ENCODE results near the gene GPC3.
"Not testable (repeated sequence)": the region's sequence is repeated elsewhere in the genome, so short reads cannot be mapped to it uniquely, and the experiment has no call there.

GPC3 gene

DNA sequence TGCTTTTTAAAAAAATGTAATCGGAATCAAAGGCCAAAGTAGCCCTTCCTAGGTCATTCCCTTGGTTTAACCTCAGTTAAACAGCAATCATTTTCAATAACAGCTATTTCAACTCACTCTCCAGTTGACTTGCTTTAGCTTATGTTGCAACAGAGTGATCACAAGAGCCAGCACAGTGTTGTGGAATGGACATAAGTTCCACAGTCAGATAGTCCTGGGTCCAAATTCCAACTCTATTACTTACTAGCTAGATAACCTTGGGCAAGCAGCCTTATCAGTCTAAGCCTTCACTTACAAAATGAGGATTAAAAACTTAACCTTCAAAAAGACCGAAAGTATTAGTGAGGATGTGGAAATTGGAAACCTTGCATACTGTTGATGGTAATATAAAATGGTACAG is 9.2 kb upstream of the GPC3 start:
- DNase-seq = no peak

DNA sequence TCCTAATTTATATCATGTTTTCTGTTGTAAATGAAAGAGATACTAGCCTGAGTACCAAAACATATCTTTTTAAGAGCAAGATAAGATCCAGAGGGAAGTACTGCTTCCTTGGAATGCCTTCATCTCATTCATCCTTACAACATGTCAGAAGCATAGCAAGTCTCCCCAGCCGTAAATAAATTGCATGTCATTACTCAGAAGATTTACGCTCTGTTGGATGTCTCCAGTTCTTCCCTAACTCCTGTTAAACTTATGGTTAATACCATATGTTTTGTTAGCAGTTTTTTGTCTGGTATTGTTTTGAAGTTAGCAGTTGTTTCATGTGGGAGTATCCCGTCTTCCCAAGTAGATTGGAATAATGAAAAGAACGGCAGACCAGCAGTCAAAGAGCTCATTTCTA is 7.5 kb upstream of the GPC3 start:
- peak; percentile 32 for DNase-seq

DNA sequence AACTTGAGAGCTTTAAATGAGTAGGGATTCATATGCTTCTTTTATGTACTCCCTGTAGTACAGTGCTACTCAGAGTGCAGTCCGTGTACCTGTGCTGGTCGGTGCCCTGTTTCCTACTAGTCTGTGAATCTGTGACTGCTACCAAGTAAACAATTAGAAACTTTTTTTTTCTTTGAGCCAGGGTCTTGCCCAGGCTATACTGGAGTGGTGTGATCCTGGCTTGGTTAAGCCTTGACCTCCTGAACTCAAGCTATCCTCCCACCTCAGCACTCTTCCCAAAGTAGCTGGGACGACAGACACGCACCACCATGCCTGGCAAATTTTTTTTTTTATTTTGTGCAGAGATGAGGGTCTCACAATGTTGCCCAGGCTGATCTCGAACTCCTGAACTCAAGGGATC is 6.4 kb upstream of the GPC3 start:
- no peak for DNase-seq

DNA sequence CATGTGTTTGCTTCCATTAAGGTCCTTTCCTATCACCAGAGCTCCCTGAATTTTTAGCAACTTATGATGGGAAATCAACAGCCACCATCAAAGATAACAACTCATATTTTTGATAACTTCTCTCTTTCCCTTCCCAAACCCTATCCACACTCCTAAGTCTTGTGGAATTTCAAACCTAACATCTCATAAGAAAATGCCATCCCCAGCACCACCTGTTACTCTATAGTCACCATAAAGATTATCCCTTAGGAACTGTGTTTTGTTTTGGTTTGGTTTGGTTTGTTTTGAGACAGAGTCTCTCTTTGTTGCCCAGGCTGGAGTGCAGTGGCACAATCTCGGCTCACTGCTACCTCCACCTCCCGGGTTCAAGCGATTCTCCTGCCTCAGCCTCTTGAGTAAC is 5.7 kb upstream of the GPC3 start:
- DNase-seq = not testable (repeated sequence)

DNA sequence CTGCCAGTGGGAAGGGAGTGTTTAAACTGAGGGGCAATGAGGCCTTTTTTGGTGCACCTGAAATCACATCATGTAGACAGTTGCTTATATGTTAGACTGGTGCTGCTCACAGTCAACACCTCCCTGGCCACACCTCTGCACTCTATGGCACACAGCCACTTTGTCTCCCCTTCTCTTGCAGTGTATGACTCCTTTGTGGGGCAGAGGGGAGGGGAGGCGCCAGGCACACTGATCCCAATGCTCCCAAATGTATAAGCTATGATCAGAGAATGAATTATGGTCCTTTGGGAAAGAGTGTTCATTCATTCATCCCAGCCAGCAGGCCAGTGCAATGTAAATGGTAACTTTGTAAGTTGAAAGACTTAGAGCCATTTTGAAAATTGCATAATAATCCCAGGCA is 4.6 kb upstream of the GPC3 start:
- no peak for DNase-seq

DNA sequence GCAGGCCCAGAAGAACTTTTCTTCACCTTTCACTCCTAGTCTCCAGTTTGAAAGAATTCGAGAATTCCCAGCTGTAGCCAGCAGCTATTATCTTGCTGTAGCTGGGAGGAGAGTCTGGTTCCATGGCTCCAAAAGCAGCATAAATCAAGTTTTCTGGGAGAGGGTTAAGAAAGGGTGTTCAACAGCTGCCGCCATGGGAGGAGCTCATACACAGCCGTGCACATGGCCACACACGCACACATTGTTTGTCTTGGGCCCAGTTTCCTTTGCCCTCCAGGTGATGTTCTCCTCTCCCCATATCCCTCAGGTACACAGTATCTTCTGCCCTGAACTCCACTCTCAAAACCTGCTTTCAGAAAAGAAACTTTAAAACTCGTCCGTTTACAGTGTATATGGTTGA is 4.1 kb upstream of the GPC3 start:
- DNase-seq = no peak

DNA sequence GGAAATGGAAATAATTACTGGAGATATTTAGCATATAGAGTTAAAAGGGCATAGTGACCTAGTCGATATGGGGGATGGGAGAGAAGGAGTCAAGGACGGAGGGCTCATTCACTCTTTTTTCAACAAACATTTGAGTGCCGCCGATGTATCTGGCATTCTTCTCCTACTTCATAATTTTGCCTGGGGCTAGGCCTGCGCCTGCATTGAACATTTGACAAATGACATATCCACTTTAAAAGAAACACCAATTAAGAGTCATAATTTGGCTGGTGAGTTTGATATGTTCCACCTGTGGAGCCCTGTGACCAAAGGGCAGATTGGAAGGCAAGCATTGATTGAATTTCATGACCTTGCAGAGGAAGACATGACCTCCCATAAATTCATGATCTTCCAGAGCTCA is 2.6 kb upstream of the GPC3 start:
- no peak for DNase-seq

DNA sequence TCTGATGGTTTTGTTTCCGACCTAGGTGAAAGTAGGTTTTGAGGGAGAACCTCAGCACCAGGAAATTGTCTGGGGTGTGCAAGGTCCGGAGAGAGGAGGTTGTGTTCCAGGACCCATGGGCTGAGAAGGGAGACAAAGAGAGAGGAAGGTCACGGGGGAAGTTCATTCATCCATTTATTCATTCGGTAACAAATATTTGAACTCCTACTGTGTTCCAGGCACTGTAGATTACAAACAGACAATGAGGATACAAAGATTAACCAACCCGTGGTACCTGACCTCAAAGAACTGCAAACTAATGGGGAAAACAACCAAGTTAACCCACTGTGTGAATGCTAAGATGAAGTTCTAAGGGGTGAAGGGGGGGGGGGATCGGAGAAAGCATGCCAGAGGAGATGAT is 1.8 kb upstream of the GPC3 start:
- DNase-seq = no peak

DNA sequence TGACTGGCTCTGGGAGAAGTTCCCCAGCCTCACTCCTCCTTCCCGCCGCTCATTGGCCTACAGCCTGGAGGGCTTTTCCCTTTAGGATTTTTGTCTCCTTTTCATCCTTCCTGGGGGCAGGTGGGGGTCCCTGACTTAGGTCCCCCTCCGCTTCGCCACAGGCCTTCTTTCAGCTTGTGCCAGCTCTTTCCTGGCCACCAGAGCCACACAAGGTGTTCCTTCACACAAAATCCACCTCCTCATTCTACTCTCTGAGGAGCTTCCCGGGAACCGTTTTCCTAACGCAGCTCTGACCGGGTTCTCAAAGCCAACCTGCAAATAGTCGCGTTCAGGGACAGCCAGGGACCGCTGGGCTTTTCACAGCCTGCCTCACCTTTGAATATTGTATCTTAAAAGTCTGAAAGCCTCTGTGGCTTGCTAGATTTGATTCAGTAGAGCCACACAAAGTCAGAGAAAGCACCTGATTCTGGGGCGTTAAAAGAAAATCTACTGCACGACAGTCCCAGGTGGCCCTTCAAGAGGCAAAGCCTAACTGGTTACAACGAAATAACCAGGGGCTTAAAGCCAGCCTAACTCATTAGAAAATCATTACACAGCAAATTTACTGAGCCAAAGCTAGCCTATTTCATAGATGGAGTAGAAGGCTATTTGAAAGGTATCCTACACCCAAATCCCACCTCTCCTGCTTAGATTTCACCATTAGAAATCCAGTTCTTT is 731 bp upstream of the GPC3 start:
- no peak for DNase-seq

DNA sequence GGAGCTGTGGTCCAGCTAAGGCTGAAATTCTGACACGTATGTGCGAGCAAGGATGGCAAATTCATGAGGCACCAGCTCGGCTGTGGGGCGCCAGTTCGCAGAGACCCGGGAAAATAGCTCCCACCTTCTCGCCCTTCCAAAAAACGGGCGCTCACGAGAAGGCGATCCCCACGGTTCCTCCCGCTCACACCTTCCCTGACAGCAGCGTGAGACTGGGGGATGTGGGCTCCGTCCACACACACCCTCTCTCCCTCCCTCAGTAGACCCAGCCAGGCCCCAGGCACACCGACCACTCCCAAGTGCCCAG is 584 bp downstream of the GPC3 start:
- DNase-seq = no peak

DNA sequence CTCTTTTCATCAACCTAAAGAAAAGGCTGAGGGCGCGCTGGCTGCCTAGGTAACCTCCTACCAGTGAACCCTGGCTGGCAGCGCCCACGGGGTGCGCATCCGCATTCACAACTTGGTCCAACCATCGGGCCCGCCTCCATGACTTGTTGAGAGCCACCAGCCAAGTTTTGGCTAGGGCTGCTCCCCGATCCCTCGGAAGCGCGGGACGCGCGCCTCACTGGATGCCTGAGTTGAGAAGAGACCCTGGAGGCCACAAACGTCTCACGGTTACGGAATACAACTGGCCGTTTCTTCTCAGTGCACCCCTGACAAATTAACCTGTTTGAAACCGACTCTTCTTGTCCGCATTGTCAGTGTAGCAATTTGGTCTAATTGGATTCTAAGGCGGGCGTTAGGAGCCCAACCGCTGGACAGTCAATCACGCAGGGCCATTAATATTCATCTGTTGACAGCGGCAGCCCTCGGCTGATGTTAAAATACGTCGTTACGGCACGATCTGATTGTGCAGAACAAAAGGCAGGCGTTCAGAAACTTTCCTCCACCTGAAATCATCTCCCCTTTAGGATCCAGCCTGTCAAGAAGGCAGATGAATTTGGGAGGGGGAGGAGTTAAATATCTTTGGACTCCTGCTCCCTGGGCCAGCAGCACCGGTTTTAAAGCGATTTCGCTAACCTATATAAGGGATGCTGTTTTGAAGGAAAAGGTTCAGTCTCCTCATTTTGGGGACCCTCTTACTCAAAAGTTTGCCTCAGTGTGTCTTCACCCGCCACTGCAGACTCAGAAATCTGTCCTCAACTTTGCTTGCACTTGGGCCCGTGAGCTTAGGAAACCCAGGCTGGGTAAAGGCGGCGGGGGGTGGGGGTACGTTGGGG is 1.2 kb downstream of the GPC3 start:
- DNase-seq = no peak

DNA sequence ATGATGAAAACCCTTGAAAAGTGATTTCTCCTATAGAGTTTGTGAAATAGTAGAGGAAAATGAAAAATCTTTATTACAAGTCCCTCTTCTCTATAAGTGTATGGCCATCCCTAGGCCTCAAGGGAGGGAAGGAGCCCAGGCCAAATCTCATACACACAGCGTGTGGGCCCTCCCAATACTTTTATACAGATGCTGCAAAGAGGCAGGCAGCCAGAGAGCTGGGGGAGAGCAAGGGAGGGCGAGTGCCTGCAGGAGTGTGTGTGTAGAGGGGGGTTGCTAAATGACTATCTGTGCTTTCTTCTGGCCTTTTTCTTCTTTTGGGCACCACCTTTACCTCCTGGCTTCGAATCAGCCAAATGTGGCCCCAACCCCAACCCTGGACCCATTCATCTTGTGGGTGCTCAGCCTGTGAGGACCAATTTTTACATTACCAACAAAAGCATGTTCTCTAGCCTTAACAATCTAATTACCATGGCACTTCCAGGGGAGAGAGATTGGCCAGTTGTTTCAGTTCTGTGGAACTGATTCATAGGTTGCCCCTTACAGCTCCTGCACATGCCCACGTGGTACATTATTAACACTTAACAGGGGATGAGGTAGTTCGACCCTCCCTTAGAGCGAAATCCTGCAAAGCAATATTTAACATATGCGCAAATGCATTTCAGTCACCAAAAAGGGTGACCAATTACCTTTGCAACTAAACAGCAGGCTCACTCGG is 2.0 kb downstream of the GPC3 start:
- no peak for DNase-seq

DNA sequence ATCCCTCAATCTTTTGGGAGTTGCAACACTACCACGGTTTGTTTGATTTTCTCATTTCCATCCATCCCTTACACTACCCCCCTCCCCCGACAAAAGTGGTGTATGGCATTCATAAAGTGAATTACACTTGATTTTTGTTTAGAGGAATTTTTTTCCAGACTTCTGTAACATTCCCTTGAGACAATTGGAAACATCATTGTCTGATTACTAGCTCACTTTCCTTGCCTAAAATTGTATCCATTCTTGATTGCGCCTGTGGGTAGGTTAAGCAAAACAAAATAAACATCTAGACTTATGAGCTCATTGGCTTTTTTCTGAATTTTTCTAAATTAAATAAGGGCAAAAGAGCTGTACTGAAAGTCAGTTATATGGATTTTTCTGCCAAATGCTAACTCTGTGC is 3.5 kb downstream of the GPC3 start:
- no peak for DNase-seq

DNA sequence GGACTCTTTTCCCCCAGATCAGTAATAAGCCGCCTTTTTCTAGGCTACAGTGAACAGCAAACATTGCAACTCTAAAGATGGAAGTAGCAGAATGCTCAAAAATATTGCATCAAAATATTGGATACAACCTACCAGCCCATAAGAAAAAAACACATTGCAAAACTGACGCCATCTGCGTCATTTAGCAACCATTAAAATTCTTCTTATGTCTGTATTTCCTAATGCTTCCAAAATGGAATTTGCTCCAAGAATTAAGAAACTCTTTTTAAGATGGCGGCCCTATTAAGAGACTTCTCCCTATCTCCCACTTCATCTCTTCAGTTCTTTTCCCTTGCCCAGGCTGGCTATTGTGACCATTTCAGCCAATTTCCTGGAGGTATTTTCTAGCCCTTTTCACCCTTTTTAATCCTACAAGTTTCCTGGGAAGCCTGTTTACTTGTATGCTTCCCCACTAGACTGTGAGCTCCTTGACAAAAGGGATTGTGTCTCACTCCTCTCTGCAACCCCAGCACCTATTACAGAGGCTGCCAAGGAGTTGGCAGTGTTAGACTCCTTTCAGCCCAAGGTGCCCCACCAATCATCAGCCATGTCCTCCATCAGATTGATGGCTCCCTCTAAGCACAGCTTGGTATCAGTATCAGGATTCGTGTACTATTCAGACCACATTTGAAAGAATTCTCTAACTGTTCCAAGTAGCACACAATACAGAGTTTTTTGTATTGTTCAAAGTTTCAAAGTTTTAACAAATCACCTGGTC is 4.4 kb downstream of the GPC3 start:
- peak; percentile 21 for DNase-seq

DNA sequence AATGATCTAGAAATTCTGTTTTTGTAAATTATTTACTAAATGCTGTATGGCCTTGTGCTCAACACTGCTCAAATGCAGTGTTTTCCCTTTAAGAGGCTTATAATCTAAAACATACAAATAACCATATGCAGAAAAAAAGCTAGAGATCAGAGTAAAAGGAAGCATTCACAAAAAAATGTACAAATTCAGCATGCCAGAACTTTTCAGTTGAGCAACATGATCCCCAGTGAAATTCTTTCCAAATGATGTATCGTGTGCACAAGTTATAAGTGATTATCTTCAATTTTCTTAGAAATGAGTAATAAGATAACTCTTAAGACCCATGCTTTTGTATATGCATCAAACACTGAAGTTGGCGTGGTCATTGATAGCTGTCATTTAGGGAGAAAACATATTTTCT is 5.0 kb downstream of the GPC3 start:
- DNase-seq = peak; percentile 67

DNA sequence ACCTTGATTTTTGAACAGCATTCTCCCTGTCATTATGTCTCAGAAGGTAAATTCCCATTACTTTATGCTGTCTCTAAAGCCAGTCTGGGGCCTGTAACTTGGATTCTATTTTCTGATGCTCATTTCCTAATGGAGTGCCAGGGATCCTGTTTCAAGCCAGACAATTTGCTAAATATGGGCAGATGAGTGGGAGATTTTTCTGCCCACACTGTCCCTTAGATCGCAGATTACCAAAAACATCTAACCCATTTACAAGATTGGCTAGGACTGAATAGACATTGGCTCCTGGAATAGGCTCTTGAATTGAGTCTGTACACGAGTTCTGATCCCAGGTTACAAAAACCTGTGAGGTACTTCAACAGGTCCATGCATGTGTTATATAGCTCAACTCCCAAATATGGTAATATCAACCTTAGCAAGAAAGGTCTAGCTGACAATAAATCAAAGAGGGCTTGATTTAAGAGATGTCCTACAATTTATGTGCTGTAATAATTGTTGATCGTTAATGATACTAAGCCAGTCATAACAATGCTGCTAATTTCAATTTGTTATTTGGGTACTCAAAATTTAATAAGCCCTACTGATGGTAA is 5.7 kb downstream of the GPC3 start:
- DNase-seq = no peak

DNA sequence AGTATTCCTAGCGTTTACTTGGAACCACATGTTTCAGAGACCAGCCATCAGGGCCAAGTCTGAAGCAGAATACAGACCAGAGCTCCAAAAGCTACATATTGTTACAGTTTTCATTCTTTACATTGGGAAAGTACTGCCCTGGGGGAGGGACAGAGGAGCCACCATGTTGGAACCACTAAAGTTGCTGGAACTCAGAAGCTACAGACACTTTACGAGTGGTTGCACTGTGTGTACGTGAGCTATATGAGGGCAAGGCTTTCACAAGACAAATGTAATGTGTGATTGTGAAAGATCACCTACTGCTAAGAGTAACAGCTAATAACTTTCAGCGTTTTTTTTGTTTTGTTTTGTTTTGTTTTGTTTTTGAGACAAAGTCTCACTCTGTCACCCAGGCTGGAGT is 11.7 kb downstream of the GPC3 start:
- no peak for DNase-seq

DNA sequence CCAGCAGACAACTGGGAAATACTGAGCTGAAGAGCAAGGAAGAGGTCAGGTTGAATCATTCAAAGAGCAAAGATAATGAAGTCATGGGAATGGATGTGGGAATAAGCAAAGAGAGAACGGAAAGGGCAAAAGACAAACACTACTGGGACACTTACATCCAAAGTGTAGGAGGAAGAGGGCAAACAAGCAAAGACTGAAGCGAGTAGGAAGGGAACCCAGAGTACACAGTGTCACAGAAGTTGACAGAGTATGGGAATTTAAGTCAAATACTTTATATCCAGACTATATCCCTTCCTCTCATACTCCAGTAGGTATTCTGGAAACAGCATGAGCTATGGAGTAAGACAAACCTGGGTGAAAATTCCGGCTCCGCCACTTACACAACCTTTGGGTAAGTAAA is 12.5 kb downstream of the GPC3 start:
- DNase-seq = no peak

DNA sequence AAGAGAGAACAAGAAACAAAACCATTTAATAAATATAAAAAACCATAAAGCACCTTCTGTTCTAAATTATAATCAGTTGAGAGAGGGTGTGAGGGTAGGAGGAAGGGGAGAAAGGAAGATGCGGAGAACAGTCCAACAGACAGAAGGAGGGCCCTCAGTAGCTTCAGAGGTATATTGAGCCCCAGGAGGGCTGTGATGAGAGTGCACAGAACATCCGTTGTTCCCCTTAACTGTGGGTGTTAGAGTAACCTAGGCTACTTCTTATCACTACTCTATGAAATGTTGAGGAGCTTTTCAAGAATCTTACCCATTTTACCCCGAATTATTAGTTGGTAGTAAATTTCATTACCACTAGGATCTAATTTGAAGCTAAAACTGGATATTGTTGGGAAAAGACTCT is 13.8 kb downstream of the GPC3 start:
- no peak for DNase-seq

DNA sequence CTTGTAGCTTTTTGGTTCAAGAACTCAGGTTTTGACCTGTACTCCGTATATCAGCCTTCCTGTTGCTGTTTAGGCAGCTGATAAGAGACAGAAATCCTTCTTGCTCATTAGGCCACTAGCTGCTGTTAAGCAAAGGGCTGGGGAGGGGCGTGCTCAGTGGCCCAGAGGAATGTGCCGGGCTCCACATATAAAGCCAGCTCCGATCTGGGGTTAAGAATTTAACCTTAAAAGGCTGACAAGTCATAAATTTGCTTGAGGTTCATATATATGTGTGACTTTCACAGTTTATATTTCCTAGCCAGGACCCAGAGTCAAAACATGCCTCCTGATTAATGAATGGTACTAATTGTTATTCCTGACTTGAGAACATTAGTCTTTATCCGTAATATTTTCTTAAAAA is 15.3 kb downstream of the GPC3 start:
- DNase-seq = no peak

DNA sequence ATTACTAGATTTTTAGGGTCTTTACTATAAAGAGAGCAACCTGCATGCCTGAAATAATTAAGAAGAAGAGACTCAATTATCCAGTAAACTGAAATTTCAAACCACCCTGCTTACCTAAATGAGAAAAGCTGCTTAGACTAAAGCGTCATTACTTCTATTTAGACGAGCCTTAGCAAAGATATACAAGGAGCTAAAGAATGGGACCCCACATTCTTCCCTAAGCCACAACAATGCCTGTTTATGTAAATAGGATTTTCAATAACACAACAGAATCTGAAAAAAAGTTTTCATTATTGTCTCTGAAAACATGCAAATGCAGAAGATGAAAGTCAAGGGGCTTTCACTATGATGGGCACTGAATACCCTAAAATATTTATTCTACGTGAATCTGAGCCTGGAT is 16.2 kb downstream of the GPC3 start:
- no peak for DNase-seq

DNA sequence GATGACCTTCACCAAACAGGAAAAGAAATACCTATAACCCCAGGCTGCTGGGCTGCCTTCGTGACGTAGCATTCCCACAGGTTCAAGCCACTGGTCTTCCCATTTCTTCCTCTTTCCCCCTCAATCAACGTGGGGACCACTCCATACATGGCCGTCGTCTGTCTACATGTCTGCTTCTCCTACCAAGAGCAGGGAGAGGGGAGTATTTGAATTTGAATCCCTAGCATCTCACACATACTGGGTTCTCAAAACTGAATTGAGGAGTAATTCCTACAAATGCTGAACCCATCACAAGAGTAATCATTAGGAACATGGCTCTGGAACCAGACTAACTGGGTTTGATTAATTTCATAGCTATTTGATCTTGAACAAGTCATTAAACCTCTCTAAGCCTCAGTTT is 17.3 kb downstream of the GPC3 start:
- DNase-seq = no peak

DNA sequence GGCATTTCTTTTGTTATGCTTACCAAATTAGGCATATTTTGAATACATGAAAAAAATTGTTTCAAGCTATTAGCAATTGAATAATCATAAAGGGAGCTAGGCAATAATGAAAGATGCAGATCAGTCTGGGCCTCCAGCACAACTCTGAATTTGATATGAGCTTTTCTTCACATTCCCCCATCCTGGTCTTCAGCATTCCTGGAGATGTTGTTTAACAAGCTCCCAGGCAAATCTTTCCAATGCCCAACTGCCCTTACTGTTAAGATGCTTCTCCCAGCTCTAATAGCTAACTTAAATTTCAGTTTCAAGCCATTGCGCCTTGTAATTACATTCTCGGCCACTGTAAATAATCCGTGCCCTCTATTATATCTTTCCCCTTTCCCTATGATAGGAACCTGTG is 19.2 kb downstream of the GPC3 start:
- DNase-seq = no peak
